Measurements from ENCODE around the gene SCAMP1. TPM values are rescaled to one million over a fixed set of nuclear protein-coding genes. Genes with fewer than 3 reads are reported as not detected.

The SCAMP1 gene
- total and polyA plus RNA-seq, 2 of the 13 experiments (the other 11 are each of a cell fraction or from before 2014, with no cell fraction given), result 18.2 to 33.7 TPM

GRCh38 chr5:78518365-78519197 lies 158.2 kb downstream of the SCAMP1 start (continued):
- TF ChIP-seq ERF (CRISPR knock-in tag; IDR thresholded peaks at IDR 0.05) (peak; percentile 64; the same call in 1 of the 2 replicates), ZNF781 (CRISPR knock-in tag; IDR thresholded peaks at IDR 0.05; ENCODE audit: borderline replicate concordance, not compliant biosample characterization) (no peak), RXRA (CRISPR knock-in tag; IDR thresholded peaks at IDR 0.05) (peak; percentile 79), NONO (IDR thresholded peaks at IDR 0.05) (no peak), NONO (CRISPR knock-in tag; conservative IDR thresholded peaks at IDR 0.05) (peak; percentile 54; the same call in 1 of the 2 replicates), ETV5 (CRISPR knock-in tag; IDR thresholded peaks at IDR 0.05; ENCODE audit: borderline replicate concordance) (peak; percentile 39; the same call in 1 of the 2 replicates), NFKBIZ (CRISPR knock-in tag; IDR thresholded peaks at IDR 0.05) (peak; percentile 70; the same call in 1 of the 2 replicates), TAF15 (IDR thresholded peaks at IDR 0.05; ENCODE audit: low read depth, low read length, poor library complexity, severe bottlenecking) (no peak), BATF2 (CRISPR knock-in tag; IDR thresholded peaks at IDR 0.05) (no peak), FOXO4 (CRISPR knock-in tag; conservative IDR thresholded peaks at IDR 0.05) (no peak), CCDC6 (CRISPR knock-in tag; IDR thresholded peaks at IDR 0.05) (no peak), TEAD3 (CRISPR knock-in tag; optimal IDR thresholded peaks at IDR 0.05; ENCODE audit: borderline replicate concordance) (peak; percentile 97), ZBTB21 (CRISPR knock-in tag; IDR thresholded peaks at IDR 0.05) (peak; percentile 47; the same call in 1 of the 2 replicates), ZNF451 (CRISPR knock-in tag; IDR thresholded peaks at IDR 0.05) (0 out of 2 replicates have a peak, but pooled peaks have one; percentile 23), MED13 (CRISPR knock-in tag; IDR thresholded peaks at IDR 0.05) (no peak), HOXA3 (CRISPR knock-in tag; IDR thresholded peaks at IDR 0.05) (peak; percentile 74), ZNF432 (CRISPR knock-in tag; IDR thresholded peaks at IDR 0.05; ENCODE audit: borderline replicate concordance) (no peak), ZNF768 (CRISPR knock-in tag; IDR thresholded peaks at IDR 0.05) (no peak), PBX2 (CRISPR knock-in tag; IDR thresholded peaks at IDR 0.05) (no peak), RNF2 (conservative IDR thresholded peaks at IDR 0.05; ENCODE audit: low read depth) (no peak), ZNF780A (CRISPR knock-in tag; IDR thresholded peaks at IDR 0.05) (no peak), FOXA3 (CRISPR knock-in tag; IDR thresholded peaks at IDR 0.05) (peak; percentile 86), ZBTB34 (CRISPR knock-in tag; IDR thresholded peaks at IDR 0.05) (no peak; the same call in 1 of the 2 replicates), THRA (CRISPR knock-in tag; IDR thresholded peaks at IDR 0.05; ENCODE audit: borderline replicate concordance) (peak; percentile 50; the same call in 1 of the 2 replicates), ZNF431 (CRISPR knock-in tag; IDR thresholded peaks at IDR 0.05; ENCODE audit: borderline replicate concordance, low read depth) (peak; percentile 45; the same call in 1 of the 2 replicates)

Data from HepG2 (cell line).